Hepatocyte (in vitro differentiated cells): Measurements from ENCODE around the gene SLC8A1.

Experiments
- CTCF ChIP-seq: fragments of 200-600 bp; sonication (generic); IDR thresholded peaks from 2 replicates; pipeline ENCODE4 v1.5.1; 2016; ENCODE audit warnings: antibody characterized with exemption, mild to moderate bottlenecking; ENCODE audit not compliant: poor library complexity
- EZH2 ChIP-seq: fragments of 200-600 bp; sonication (generic); IDR thresholded peaks from 2 replicates; pipeline ENCODE4 v1.6.1; 2016; ENCODE audit warnings: antibody characterized with exemption, mild to moderate bottlenecking, borderline replicate concordance

- no peak for TF ChIP-seq CTCF
- no peak for TF ChIP-seq EZH2
These were observed 107.5 kb downstream of the SLC8A1 start for GRCh38 chr2:40344364-40344763.
